Measurements from ENCODE around the gene SLF1. TPM values are rescaled to one million over a fixed set of nuclear protein-coding genes. Genes with fewer than 3 reads are reported as not detected.

The SLF1 gene
- total and polyA plus RNA-seq, 2 of the 8 experiments (the other 6 are each of a cell fraction or from before 2014, with no cell fraction given) = 4.8 to 15.7 TPM

DNA sequence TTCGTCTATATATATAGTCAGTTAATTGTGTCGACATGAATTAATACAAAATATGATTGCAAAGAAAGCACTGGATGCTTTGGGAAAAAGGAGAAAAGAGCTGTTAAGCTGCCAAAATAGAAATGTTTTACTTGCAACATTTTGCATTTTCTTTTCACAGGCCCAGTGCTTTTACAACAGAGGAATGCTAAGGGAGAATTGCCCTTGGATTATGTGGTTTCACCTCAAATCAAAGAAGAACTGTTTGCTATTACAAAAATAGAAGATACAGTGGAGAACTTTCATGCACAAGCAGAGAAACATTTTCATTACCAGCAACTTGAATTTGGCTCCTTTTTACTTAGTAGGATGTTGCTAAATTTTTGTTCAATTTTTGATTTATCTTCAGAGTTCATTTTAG, 76.2 kb downstream of the SLF1 start (continued):
- TF ChIP-seq CHD7 (IDR thresholded peaks at IDR 0.05; ENCODE audit: insufficient replicate concordance, low read length) (no peak), SAP30 (IDR thresholded peaks at IDR 0.05; ENCODE audit: insufficient read depth, insufficient replicate concordance, low read length) (no peak)
